KMS-11 (cell line): ENCODE results near the gene OR52D1.

Source experiments
- H2AFZ ChIP-seq: fragments of 200-600 bp; sonication (generic); 2 replicates; pipeline ENCODE4 v1.6.1; 2016; ENCODE audit warnings: antibody characterized with exemption, mixed run types, low read depth
- H3K27ac ChIP-seq: fragments of 200-600 bp; sonication (generic); 2 replicates; pipeline ENCODE4 v1.6.1; 2016; ENCODE audit warnings: mild to moderate bottlenecking, mixed run types
- H3K27me3 ChIP-seq: fragments of 200-600 bp; sonication (generic); 2 replicates; pipeline ENCODE4 v1.6.1; 2017; ENCODE audit warnings: mild to moderate bottlenecking, low read depth, mixed run types, moderate library complexity; ENCODE audit not compliant: insufficient read depth
- H3K36me3 ChIP-seq: fragments of 200-600 bp; sonication (generic); 2 replicates; pipeline ENCODE4 v1.6.1; 2017; ENCODE audit warnings: mild to moderate bottlenecking, mixed run types; ENCODE audit not compliant: insufficient read depth
- H3K4me1 ChIP-seq: fragments of 200-600 bp; sonication (generic); 2 replicates; pipeline ENCODE4 v1.6.1; 2016; ENCODE audit warnings: mild to moderate bottlenecking, low read depth, mixed run types; ENCODE audit not compliant: poor library complexity, severe bottlenecking
- H3K4me2 ChIP-seq: fragments of 200-600 bp; sonication (generic); 2 replicates; pipeline ENCODE4 v1.7.0; 2016; ENCODE audit warnings: mild to moderate bottlenecking, mixed run types
- H3K4me3 ChIP-seq: fragments of 200-600 bp; sonication (generic); IDR thresholded peaks from 2 replicates; pipeline ENCODE4 v1.6.1; 2017; ENCODE audit warnings: low read depth, low read length, mixed read lengths; ENCODE audit not compliant: insufficient read depth
- H3K79me2 ChIP-seq: fragments of 200-600 bp; sonication (generic); 2 replicates; pipeline ENCODE4 v1.6.1; 2016; ENCODE audit warnings: low read depth, mixed run types; ENCODE audit not compliant: insufficient read depth
- H3K9ac ChIP-seq: fragments of 200-600 bp; sonication (generic); 2 replicates; pipeline ENCODE4 v1.6.1; 2016; ENCODE audit warnings: mild to moderate bottlenecking, mixed run types
- H4K20me1 ChIP-seq: fragments of 200-600 bp; sonication (generic); 2 replicates; pipeline ENCODE4 v1.6.1; 2016; ENCODE audit warnings: mild to moderate bottlenecking, mixed run types; ENCODE audit not compliant: insufficient read depth
- TF ChIP-seq, protein P1 (sequence below): fragments of 200-600 bp; sonication (generic); conservative IDR thresholded peaks from 2 replicates; pipeline ENCODE4 v1.6.1; 2017; ENCODE audit warnings: low read depth, mild to moderate bottlenecking, antibody characterized with exemption, low read length, moderate library complexity, mixed read lengths

OR52D1 gene

DNA sequence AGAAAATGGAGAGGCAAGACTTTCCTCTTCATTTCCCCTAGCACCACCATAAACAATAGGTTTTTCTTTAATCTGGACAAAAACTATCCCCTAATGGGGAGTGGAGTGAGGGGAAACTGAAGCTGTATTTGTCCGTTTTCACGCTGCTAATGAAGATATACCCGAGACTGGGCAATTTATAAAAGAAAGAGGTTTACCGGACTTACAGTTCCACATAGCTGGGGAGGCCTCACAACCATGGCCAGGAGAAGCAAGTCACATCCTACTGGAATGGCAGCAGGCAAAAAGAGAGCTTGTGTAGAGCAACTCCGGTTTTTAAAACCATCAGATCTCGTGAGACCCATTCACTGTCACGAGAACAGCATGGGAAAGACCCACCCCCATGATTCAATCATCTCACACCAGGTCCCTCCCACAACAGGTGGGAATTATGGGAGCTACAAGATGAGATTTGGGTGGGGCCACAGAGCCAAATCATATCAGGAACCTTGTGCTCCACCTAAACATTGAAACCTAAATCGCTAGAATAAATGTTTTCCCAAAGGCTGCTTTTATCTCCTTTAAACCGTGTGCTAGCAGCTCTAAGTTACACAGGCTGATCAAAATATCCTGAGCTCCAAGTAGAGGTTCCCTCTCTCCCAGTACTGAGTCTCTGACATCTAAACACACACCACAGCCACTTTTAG, 17.0 kb downstream of the OR52D1 start:
- H3K4me1 ChIP-seq, result no peaks in the 10 kb centered on the region
- no peak overlapping the region for H3K4me3 ChIP-seq
- H3K36me3 ChIP-seq, result no peaks in the 10 kb centered on the region
- no peak overlapping the region for H3K4me2 ChIP-seq
- H3K27ac ChIP-seq, result no peak overlapping the region
- H3K79me2 ChIP-seq, result no peaks in the 10 kb centered on the region
- H3K9ac ChIP-seq, result no peak overlapping the region
- TF ChIP-seq, protein P1, sequence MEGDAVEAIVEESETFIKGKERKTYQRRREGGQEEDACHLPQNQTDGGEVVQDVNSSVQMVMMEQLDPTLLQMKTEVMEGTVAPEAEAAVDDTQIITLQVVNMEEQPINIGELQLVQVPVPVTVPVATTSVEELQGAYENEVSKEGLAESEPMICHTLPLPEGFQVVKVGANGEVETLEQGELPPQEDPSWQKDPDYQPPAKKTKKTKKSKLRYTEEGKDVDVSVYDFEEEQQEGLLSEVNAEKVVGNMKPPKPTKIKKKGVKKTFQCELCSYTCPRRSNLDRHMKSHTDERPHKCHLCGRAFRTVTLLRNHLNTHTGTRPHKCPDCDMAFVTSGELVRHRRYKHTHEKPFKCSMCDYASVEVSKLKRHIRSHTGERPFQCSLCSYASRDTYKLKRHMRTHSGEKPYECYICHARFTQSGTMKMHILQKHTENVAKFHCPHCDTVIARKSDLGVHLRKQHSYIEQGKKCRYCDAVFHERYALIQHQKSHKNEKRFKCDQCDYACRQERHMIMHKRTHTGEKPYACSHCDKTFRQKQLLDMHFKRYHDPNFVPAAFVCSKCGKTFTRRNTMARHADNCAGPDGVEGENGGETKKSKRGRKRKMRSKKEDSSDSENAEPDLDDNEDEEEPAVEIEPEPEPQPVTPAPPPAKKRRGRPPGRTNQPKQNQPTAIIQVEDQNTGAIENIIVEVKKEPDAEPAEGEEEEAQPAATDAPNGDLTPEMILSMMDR, result no peak
- H3K27me3 ChIP-seq, result no peaks in the 10 kb centered on the region
- H4K20me1 ChIP-seq, result no peaks in the 10 kb centered on the region
- H2AFZ ChIP-seq, result no peak overlapping the region

DNA sequence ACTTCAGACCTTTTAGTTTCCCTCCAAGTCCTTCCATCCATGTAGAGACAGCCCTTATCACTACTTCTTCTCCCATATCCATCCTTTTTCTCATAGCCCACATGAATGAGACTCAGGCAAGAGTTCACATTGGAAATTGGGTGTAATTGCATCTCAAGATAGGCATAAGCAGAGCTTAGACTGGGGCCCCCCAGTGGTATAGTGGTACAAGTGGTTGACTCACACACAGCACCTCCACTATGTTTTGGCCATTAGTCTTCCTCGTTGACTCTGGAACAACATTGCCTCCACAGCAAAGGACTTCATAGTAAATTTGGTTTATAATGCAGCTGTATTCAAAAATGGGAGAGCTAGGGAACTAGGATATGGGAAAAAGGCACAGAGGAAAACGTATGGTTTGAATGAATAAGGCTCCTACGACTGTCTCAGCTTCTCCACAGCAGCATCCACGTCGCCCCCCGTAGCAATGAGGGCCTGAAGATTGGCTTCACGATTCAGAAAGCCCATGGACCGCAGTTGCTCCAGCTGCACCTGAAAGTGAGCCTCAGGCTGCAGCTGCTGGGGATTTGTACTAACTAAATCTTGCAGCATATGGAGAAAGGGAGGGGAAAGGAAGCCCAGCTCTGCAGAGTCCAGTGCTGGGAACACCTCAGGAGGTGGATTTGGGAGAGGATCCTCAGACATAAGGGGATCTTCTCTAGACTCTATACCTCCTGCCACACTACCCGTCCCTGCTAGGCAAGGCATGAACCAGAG, 18.9 kb downstream of the OR52D1 start:
- Histone ChIP-seq H2AFZ (no peak overlapping the region), H3K9ac (no peak overlapping the region), H3K27ac (no peak overlapping the region), H4K20me1 (no peaks in the 10 kb centered on the region), H3K4me1 (no peaks in the 10 kb centered on the region), H3K36me3 (no peaks in the 10 kb centered on the region), H3K79me2 (no peaks in the 10 kb centered on the region), H3K4me2 (no peak overlapping the region), H3K4me3 (no peak overlapping the region), H3K27me3 (no peaks in the 10 kb centered on the region)
- TF ChIP-seq, protein P1, result no peak

DNA sequence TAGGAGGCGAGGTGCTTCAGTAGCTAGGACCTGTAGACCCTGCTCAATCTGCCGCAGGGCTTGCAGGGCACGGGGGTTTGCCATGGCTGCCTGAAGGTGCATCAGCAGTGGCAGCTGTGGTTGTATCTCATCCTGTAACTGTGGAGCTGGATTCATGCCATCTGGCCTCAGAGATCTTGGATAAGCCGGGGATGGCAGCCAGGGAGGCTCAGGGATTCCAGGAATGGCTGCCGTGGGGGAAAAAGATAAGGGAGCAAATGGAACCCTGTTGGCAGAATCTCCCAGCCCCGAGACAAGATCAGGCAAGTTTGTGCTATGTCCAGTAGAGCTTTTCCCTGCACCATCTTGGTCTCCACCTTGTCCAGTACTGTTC, 19.4 kb downstream of the OR52D1 start:
- no peak overlapping the region for H2AFZ ChIP-seq
- TF ChIP-seq, protein P1, result no peak
- H3K9ac ChIP-seq, result no peak overlapping the region
- H3K4me2 ChIP-seq, result no peak overlapping the region
- no peak overlapping the region for H3K4me3 ChIP-seq
- no peaks in the 10 kb centered on the region for H3K27me3 ChIP-seq
- no peaks in the 10 kb centered on the region for H3K4me1 ChIP-seq
- no peak overlapping the region for H3K27ac ChIP-seq
- H3K36me3 ChIP-seq, result no peaks in the 10 kb centered on the region
- no peaks in the 10 kb centered on the region for H4K20me1 ChIP-seq
- H3K79me2 ChIP-seq, result no peaks in the 10 kb centered on the region

DNA sequence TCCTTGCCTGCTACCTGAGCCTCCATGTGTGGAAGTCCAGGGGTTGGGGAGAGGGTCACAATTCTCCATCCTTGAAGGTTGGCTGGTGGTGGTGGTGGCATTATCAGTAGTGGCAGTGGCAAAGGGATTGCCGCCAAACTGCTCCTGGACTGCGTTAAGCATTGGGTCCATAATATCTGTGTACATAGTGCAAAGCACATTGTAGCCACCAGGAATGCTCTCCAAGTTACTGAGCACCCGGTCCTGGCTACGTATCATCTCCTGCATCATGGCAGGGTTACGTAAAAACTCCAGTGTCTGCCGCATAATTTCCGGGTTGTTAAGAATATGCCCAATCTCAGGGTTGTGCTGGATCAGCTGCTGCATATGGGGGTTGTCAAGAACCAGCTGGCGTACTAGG, 20.1 kb downstream of the OR52D1 start:
- Histone ChIP-seq H3K4me1 (no peaks in the 10 kb centered on the region), H3K9ac (no peak overlapping the region), H3K27ac (no peak overlapping the region), H3K4me3 (no peak overlapping the region), H3K27me3 (no peaks in the 10 kb centered on the region), H4K20me1 (no peaks in the 10 kb centered on the region), H2AFZ (no peak overlapping the region), H3K36me3 (no peaks in the 10 kb centered on the region), H3K79me2 (no peaks in the 10 kb centered on the region), H3K4me2 (no peak overlapping the region)
- TF ChIP-seq, protein P1, result no peak
